ENCODE results near the gene NSUN3.
"Not testable (repeated sequence)": the region's sequence is repeated elsewhere in the genome, so short reads cannot be mapped to it uniquely, and the experiment has no call there.

Gene NSUN3

GRCh38 chr3:94062513-94063404 lies at the start of gene NSUN3, which contains the start of gene DHFR2:
Gene NSUN3 (plus strand): TSS chr3:94063061. CDS start chr3:94063127, 66 bp downstream.
Gene DHFR2 (minus strand): TSS chr3:94062916. CDS start chr3:94061511, 1,405 bp downstream.
- in situ Hi-C loops (cut with MboI; ENCODE audit: low sequenced_read_pairs), result no loop called here

GRCh38 chr3:94015025-94015424 lies 47.8 kb upstream of the NSUN3 start:
- in situ Hi-C loops (cut with MboI; ENCODE audit: low sequenced_read_pairs), result loop anchor here (25.0 kb wide), 1 partner anchor 97 kb away; no protein-coding TSS in a partner anchor

- in situ Hi-C loops (cut with MboI; ENCODE audit: low sequenced_read_pairs), result loop anchor here (25.0 kb wide), 1 partner anchor 93 kb away; no protein-coding TSS in a partner anchor
Measured at GRCh38 chr3:94019659-94020058, 43.2 kb upstream of the NSUN3 start.

GRCh38 chr3:94020293-94020692 lies 42.6 kb upstream of the NSUN3 start:
- in situ Hi-C loops (cut with MboI; ENCODE audit: low sequenced_read_pairs), result loop anchor here (25.0 kb wide), 1 partner anchor 92 kb away; no protein-coding TSS in a partner anchor

- in situ Hi-C loops (cut with MboI; ENCODE audit: low sequenced_read_pairs), result loop anchor here (25.0 kb wide), 1 partner anchor 88 kb away; no protein-coding TSS in a partner anchor
Measured at GRCh38 chr3:94024385-94024784, 38.5 kb upstream of the NSUN3 start.

GRCh38 chr3:94026623-94027022 lies 36.2 kb upstream of the NSUN3 start:
- in situ Hi-C loops (cut with MboI; ENCODE audit: low sequenced_read_pairs), result no loop called here

GRCh38 chr3:94028093-94028837 lies 34.6 kb upstream of the NSUN3 start, which contains the start of gene STX19:
Gene STX19 (minus strand): TSS chr3:94028597. CDS start chr3:94015269, 13,328 bp downstream.
- in situ Hi-C loops (cut with MboI; ENCODE audit: low sequenced_read_pairs), result no loop called here

- in situ Hi-C loops (cut with MboI; ENCODE audit: low sequenced_read_pairs), result no loop called here
Measured at GRCh38 chr3:94036909-94037507, 25.9 kb upstream of the NSUN3 start.

GRCh38 chr3:94043285-94043684 lies 19.6 kb upstream of the NSUN3 start:
- in situ Hi-C loops (cut with MboI; ENCODE audit: low sequenced_read_pairs), result no loop called here

GRCh38 chr3:94044100-94044936 lies 18.5 kb upstream of the NSUN3 start:
- in situ Hi-C loops (cut with MboI; ENCODE audit: low sequenced_read_pairs), result not testable (repeated sequence)

- in situ Hi-C loops (cut with MboI; ENCODE audit: low sequenced_read_pairs), result no loop called here
Measured at GRCh38 chr3:94046533-94046932, 16.3 kb upstream of the NSUN3 start.

- in situ Hi-C loops (cut with MboI; ENCODE audit: low sequenced_read_pairs), result no loop called here
Measured at GRCh38 chr3:94049267-94049666, 13.6 kb upstream of the NSUN3 start.

GRCh38 chr3:94050546-94050945 lies 12.3 kb upstream of the NSUN3 start:
- in situ Hi-C loops (cut with MboI; ENCODE audit: low sequenced_read_pairs), result no loop called here

- in situ Hi-C loops (cut with MboI; ENCODE audit: low sequenced_read_pairs), result no loop called here
Measured at GRCh38 chr3:94061297-94061696, 1.6 kb upstream of the NSUN3 start.

GRCh38 chr3:94063496-94064119 lies 747 bp downstream of the NSUN3 start:
- in situ Hi-C loops (cut with MboI; ENCODE audit: low sequenced_read_pairs), result no loop called here

GRCh38 chr3:94064243-94064860 lies 1.5 kb downstream of the NSUN3 start:
- in situ Hi-C loops (cut with MboI; ENCODE audit: low sequenced_read_pairs), result no loop called here

GRCh38 chr3:94065122-94065521 lies 2.3 kb downstream of the NSUN3 start:
- in situ Hi-C loops (cut with MboI; ENCODE audit: low sequenced_read_pairs), result no loop called here

GRCh38 chr3:94065819-94066480 lies 3.1 kb downstream of the NSUN3 start:
- in situ Hi-C loops (cut with MboI; ENCODE audit: low sequenced_read_pairs), result no loop called here
